GM10266 (cell line): ENCODE measurements around the gene RABEP1.

Source experiments
- DNase-seq: peaks from one replicate; pipeline ENCODE4 v3.0.0; 2012; ENCODE audit errors: extremely low spot score
- TF ChIP-seq, protein P1 (sequence below): IDR thresholded peaks from 2 replicates; pipeline ENCODE4 v1.5.1; 2012; ENCODE audit warnings: mild to moderate bottlenecking, low read depth; ENCODE audit not compliant: control insufficient read depth, insufficient read depth; ENCODE audit errors: missing control alignments

Gene RABEP1

GRCh38 chr17:5257124-5257523 lies 25.0 kb upstream of the RABEP1 start:
- no peak for DNase-seq
- TF ChIP-seq, protein P1, sequence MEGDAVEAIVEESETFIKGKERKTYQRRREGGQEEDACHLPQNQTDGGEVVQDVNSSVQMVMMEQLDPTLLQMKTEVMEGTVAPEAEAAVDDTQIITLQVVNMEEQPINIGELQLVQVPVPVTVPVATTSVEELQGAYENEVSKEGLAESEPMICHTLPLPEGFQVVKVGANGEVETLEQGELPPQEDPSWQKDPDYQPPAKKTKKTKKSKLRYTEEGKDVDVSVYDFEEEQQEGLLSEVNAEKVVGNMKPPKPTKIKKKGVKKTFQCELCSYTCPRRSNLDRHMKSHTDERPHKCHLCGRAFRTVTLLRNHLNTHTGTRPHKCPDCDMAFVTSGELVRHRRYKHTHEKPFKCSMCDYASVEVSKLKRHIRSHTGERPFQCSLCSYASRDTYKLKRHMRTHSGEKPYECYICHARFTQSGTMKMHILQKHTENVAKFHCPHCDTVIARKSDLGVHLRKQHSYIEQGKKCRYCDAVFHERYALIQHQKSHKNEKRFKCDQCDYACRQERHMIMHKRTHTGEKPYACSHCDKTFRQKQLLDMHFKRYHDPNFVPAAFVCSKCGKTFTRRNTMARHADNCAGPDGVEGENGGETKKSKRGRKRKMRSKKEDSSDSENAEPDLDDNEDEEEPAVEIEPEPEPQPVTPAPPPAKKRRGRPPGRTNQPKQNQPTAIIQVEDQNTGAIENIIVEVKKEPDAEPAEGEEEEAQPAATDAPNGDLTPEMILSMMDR = no peak

- no peak for DNase-seq
- TF ChIP-seq, protein P1 = no peak
Measured at GRCh38 chr17:5260542-5260941, 21.5 kb upstream of the RABEP1 start.

- no peak for DNase-seq
- TF ChIP-seq, protein P1 = no peak
Measured at GRCh38 chr17:5262416-5262991, 19.6 kb upstream of the RABEP1 start.

- DNase-seq = no peak
Measured at GRCh38 chr17:5263441-5263840, 18.6 kb upstream of the RABEP1 start.

GRCh38 chr17:5264893-5265292 lies 17.2 kb upstream of the RABEP1 start:
- TF ChIP-seq, protein P1 = no peak

More at GRCh38 chr17:5263441-5263840, 18.6 kb upstream of the RABEP1 start:
- TF ChIP-seq, protein P1 = no peak

GRCh38 chr17:5269241-5269960 lies 12.7 kb upstream of the RABEP1 start:
- TF ChIP-seq, protein P1 = no peak
- DNase-seq = no peak

More at GRCh38 chr17:5264893-5265292, 17.2 kb upstream of the RABEP1 start:
- no peak for DNase-seq

- TF ChIP-seq, protein P1 = no peak
- DNase-seq = no peak
Measured at GRCh38 chr17:5272322-5272721, 9.8 kb upstream of the RABEP1 start.
